Measurements from ENCODE around the gene C13orf46. TPM values are rescaled to one million over a fixed set of nuclear protein-coding genes. Genes with fewer than 3 reads are reported as not detected.

The C13orf46 gene
- total and polyA plus RNA-seq, 8 donors = 0.58 to 32.6 (median 8.7) TPM; not detected in 1

DNA sequence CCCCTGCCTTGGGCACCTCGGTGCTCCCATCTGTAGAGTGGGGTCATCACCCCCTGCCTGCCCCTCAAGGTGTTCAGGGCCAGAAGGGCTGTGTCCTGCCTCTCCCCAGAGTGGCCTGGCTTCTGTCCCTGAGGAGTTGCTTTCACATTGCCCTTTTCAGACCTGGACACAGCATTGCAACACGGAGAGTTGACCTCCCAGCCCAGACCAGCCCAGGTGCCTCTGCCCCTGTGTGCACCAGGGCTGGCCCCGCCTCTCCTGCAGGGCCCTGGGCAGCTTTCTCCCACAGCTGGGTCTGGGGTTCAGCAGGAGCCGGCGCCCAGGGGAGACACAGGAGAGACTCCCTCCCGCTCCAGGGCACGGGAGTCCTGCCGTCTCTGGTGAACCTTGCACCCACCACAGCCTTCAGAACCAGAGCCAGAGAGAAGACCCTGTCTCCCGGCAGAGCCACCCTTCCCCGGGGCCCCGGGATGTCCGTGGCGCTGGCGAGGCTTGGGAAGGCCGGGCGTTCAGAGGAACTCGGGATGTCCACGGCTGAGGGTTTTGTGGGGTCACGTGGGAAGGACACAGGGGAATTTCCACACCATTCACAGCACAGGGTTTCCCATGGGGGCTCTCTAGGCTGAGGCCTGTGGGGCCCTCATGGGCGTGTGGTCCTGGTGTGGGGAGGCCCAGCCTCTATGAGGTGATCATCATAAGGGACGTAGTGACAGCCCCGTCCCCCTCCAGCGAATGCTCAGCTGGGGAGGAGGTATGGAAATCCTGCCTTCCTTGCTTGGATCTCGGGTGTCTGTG is 23.2 kb downstream of the C13orf46 start:
- H3K27me3 ChIP-seq = no peaks in the 10 kb centered on the region
- DNase-seq = no peak
- no peaks in the 10 kb centered on the region for H3K9me3 ChIP-seq
- 44 to 67% (median 53%) methylated on average over 15 to 24 of the region's 24 CpGs for WGBS, 5 donors
- peak overlapping the region in 1 of 5 donors; percentile 41 for H3K27ac ChIP-seq
- TF ChIP-seq CTCF (IDR thresholded peaks at IDR 0.05) (no peak), POLR2AphosphoS5 (IDR thresholded peaks at IDR 0.05) (no peak), POLR2A (IDR thresholded peaks at IDR 0.05) (no peak), EP300 (IDR thresholded peaks at IDR 0.05) (no peak)
- peaks cover 10 to 28% (median 26%) of the 10 kb centered on the region in 4 donors for H3K4me1 ChIP-seq
- intact Hi-C loops (cut with DNase I; ENCODE audit: low total_unique reads) = loop anchor here (5.0 kb wide), 1 partner anchor 277 kb away; no protein-coding TSS in a partner anchor
- H3K4me3 ChIP-seq = peak overlapping the region in 2 of 4 donors; percentile 3 to 14
- peaks cover 8 to 26% (median 21%) of the 10 kb centered on the region in 4 donors for H3K36me3 ChIP-seq

DNA sequence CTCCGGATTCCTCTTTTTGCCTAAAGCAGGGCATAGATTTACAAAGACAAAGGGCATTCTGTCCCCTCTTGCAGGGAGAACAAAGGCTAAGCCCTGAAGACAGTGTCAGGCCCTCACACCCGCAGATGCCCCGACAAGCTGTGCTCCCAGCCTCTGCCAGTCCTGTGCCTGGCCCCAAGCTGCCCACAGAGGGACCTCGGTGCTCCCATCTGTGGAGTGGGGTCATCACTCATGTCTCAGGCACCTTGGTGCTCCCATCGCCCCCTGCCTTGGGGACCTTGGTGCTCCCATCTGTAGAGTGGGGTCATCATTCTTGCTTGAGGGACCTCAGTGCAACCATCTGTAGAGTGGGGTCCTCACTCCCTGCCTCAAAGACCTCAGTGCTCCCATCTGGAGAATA is 24.3 kb downstream of the C13orf46 start:
- intact Hi-C loops (cut with DNase I; ENCODE audit: low total_unique reads) = loop anchor here (10.0 kb wide), 1 partner anchor 135 kb away; no protein-coding TSS in a partner anchor
- no peak overlapping the region for H3K4me3 ChIP-seq
- H3K4me1 ChIP-seq = peaks cover 10 to 28% (median 26%) of the 10 kb centered on the region in 4 donors
- no peaks in the 10 kb centered on the region for H3K27me3 ChIP-seq
- H3K36me3 ChIP-seq = peaks cover 5 to 15% (median 13%) of the 10 kb centered on the region in 4 donors
- H3K27ac ChIP-seq = no peak overlapping the region
- WGBS, 5 donors = 70 to 81% (median 78%) methylated on average over 4 to 5 of the region's 5 CpGs
- no peak for TF ChIP-seq POLR2AphosphoS5 (IDR thresholded peaks at IDR 0.05)
- TF ChIP-seq EP300 (IDR thresholded peaks at IDR 0.05) = no peak
- no peak for TF ChIP-seq CTCF (IDR thresholded peaks at IDR 0.05)
- TF ChIP-seq POLR2A (IDR thresholded peaks at IDR 0.05) = no peak
- H3K9me3 ChIP-seq = no peaks in the 10 kb centered on the region
- no peak for DNase-seq

GRCh38 chr13:113948034-113948742 is 25.7 kb downstream of the C13orf46 start:
- Histone ChIP-seq H3K9me3 (no peaks in the 10 kb centered on the region), H3K36me3 (peaks cover 0 to 1% (median 0%) of the 10 kb centered on the region in 4 donors), H3K27me3 (peaks cover 0 to 5% (median 0%) of the 10 kb centered on the region in 3 donors), H3K27ac (no peak overlapping the region), H3K4me3 (no peak overlapping the region), H3K4me1 (peaks cover 10 to 28% (median 26%) of the 10 kb centered on the region in 4 donors)
- DNase-seq = no peak
- TF ChIP-seq POLR2AphosphoS5 (IDR thresholded peaks at IDR 0.05) (no peak), CTCF (IDR thresholded peaks at IDR 0.05) (no peak), EP300 (IDR thresholded peaks at IDR 0.05) (no peak)
- intact Hi-C loops (cut with DNase I; ENCODE audit: low total_unique reads) = loop anchor here (10.0 kb wide), 1 partner anchor 133 kb away; no protein-coding TSS in a partner anchor
- 58 to 72% (median 60%) methylated on average over 14 of the region's 14 CpGs for WGBS, 5 donors

DNA sequence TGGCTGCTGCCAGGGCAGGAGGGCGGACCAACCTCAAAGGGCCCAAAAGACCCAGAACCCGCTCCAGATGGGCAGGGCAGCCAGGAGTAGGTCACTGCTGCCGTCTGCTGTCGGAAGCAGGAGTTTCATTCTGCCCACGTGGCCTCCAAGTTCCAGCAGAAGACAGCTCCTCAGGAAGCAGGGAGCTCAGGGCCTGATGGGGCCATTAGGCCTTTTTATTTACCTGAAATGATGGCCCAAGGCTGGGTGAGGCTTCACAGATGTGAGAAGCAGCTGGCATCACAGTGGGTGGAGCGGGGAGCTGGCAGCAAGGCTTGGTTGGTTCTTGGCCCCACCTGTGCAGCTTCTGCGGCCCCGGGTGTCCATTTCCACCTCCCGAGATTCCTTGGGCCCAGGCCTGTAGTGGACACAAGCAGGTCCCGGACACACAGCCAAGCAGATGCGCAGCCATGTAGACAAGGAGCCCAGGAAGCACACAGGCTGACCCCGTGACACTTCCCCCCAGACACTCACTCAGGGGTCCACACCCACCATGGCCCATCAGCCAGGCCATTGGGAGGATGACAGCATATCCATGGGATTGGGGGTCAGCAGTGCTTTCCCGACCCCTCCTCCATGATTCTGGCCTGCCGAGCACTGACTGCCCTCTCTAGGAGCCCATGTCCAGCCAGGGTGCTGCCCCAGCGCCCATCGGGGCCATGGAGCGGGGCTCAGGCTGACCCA is 26.4 kb downstream of the C13orf46 start:
- TF ChIP-seq POLR2AphosphoS5 (IDR thresholded peaks at IDR 0.05) = peak in 1 of 3 donors; percentile 40
- peak in 5 of 7 experiments; percentile 42 to 68 (median 64) for TF ChIP-seq CTCF (IDR thresholded peaks at IDR 0.05)
- no peak for TF ChIP-seq EP300 (IDR thresholded peaks at IDR 0.05)
- intact Hi-C loops (cut with DNase I; ENCODE audit: low total_unique reads) = loop anchor here (10.0 kb wide), 1 partner anchor 133 kb away; no protein-coding TSS in a partner anchor
- H3K4me1 ChIP-seq = peaks cover 10 to 28% (median 26%) of the 10 kb centered on the region in 4 donors
- H3K27me3 ChIP-seq = peaks cover 0 to 11% (median 0%) of the 10 kb centered on the region in 3 donors
- H3K27ac ChIP-seq = no peak overlapping the region
- WGBS, 5 donors = 45 to 70% (median 62%) methylated on average over 11 to 17 of the region's 17 CpGs
- DNase-seq = peak; percentile 66 to 74
- no peaks in the 10 kb centered on the region for H3K9me3 ChIP-seq
- H3K4me3 ChIP-seq = no peak overlapping the region
- no peaks in the 10 kb centered on the region for H3K36me3 ChIP-seq
